Fibroblast of villous mesenchyme (primary cell): Measurements from ENCODE around the gene MVK. TPM values are rescaled to one million over a fixed set of nuclear protein-coding genes. Genes with fewer than 3 reads are reported as not detected.

Experiments
- DNase-seq: peaks from one replicate; pipeline ENCODE4 v3.0.0-alpha.2; 2010; ENCODE audit warnings: low read depth
- H3K4me3 ChIP-seq: 2 replicates; pipeline ENCODE4 v1.5.1; 2011; ENCODE audit warnings: low read depth, mild to moderate bottlenecking, low read length
- total RNA-seq: library from RNA; depleted of rRNA; stranded (reverse); fragments of >200 nt; gene quantifications from 2 replicates; pipeline ENCODE4 v1.2.3, GENCODE V29; 2012
- TF ChIP-seq, protein P1 (sequence below): IDR thresholded peaks from 2 replicates; pipeline ENCODE4 v1.5.1; 2012; ENCODE audit warnings: low read depth, mild to moderate bottlenecking, low read length; ENCODE audit not compliant: insufficient read depth

MVK gene
- total RNA-seq, 1 donor, result 29.8 TPM

DNA sequence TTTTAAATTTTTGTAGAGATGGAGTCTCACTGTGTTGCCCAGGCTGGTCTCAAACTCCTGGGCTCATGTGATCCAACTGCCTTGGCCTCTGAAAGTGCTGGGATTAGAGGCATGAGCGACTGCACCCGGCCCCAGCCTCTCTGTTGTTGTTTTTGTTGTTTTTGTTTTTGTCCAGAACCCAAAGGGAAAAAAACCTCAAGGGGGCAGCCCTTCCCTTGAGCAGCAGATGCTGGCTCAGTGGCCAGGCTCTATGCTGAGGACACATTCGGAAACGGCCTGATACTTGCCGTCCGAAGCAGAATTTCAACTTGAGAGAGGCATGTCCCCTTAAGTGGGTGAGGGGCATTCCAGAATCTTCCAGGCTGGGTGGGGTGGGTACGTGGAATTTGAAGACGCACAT lies 6.7 kb downstream of the MVK start:
- no peak overlapping the region for H3K4me3 ChIP-seq
- DNase-seq, result no peak
- TF ChIP-seq, protein P1, sequence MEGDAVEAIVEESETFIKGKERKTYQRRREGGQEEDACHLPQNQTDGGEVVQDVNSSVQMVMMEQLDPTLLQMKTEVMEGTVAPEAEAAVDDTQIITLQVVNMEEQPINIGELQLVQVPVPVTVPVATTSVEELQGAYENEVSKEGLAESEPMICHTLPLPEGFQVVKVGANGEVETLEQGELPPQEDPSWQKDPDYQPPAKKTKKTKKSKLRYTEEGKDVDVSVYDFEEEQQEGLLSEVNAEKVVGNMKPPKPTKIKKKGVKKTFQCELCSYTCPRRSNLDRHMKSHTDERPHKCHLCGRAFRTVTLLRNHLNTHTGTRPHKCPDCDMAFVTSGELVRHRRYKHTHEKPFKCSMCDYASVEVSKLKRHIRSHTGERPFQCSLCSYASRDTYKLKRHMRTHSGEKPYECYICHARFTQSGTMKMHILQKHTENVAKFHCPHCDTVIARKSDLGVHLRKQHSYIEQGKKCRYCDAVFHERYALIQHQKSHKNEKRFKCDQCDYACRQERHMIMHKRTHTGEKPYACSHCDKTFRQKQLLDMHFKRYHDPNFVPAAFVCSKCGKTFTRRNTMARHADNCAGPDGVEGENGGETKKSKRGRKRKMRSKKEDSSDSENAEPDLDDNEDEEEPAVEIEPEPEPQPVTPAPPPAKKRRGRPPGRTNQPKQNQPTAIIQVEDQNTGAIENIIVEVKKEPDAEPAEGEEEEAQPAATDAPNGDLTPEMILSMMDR, result no peak

DNA sequence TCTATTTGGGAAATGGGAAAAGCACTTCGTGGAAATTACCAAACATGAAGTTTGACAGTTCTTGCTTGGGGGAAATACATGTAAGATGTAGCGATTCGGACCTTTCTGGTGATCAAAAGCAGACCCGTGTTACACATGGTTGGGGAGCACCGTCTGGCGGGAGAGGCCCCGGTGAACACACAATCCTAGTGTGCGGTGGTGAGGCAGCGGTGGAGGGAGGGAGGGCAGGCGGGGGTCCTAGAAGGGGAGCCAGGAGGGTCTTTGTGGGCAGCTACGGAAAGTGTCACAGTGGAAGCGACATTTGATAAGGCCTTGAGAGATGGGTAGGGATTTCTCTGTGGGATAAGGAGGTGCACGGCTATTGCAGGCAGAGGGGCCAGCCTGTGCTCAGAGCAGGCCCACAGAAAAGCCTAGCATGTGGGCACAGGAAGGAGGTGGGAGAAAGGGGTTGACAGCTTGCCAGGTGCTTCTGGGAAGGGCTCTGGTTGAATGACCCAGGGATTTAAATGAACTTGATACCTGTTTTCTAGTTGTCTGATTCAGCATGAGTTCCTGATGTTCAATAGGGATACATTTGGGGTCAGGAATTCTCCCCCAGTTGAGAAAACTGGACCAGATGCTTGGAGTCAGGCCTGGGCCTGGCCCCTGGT lies 7.2 kb downstream of the MVK start:
- no peak for DNase-seq
- no peak overlapping the region for H3K4me3 ChIP-seq
- TF ChIP-seq, protein P1, result no peak

DNA sequence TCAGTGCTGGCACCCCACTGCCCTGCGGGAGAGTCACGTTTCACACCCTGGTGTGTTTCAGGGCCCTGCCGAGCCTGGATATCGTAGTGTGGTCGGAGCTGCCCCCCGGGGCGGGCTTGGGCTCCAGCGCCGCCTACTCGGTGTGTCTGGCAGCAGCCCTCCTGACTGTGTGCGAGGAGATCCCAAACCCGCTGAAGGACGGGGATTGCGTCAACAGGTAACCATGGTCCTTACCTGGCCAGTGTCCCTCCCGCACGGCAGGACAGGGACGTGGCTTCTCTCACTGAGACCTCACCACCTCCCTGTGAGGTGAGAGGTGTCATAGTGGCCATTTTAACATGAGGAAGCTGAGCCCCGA lies 7.7 kb downstream of the MVK start:
- no peak for DNase-seq
- no peak overlapping the region for H3K4me3 ChIP-seq
- TF ChIP-seq, protein P1, result no peak

DNA sequence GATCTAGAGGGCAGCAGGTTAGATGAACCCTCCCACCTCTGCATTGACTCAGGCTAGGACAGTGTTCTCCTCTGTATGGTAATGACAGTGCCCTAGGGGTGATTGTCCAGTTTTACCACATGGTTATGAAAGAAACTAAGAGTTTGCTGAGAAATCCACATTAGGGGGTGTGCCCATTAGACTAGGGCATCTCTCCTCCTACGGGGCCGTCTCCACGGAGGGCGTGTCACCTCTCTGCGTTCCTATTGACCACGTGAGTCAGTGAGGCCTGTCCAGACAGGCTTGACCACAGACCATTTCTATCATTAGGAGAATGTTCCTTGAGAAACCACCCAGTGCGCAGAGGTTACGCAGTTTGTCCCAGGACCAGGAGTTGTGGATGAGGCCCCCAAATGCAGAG lies 8.3 kb downstream of the MVK start:
- TF ChIP-seq, protein P1, result no peak
- DNase-seq, result peak; percentile 51
- no peak overlapping the region for H3K4me3 ChIP-seq

DNA sequence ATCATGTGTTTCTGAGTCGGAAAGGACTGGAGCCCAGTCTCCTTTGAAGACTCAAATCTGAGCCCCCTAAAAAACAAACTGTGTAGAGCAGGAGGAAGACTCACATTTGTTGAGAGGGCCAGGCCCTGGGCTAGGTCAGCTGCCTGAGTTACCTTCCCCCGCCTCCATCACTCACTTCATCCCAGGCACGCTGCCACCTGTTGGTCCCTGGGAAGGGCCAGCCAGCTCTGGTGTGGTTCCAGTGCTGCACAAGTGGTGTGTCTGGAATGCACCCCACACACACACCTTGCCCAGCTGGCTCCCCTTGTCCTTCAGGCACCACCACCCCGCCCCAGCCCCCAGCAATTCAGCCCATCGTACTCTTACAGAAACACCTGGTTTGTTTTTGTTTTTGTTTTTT lies 9.0 kb downstream of the MVK start:
- no peak overlapping the region for H3K4me3 ChIP-seq
- DNase-seq, result no peak
- TF ChIP-seq, protein P1, result no peak

DNA sequence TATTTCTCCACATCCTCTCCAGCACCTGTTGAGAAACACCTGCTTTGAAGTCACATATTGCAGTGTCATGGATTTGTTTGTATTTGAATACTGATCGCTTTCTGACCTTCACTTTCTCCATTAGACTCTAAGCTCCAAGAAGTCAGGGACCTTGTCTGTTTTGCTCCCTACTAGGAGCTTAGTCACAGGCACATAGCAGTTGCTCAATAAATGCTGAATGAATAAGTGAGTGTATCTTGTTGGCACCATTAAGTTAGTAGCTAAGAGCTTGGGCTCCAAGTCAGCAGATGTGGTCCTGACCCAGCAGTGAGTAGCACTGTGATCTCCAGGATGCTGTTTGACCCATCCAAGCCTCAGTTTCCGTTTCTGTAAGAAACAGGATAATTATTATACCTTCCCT lies 10.1 kb downstream of the MVK start:
- no peak for DNase-seq
- no peak overlapping the region for H3K4me3 ChIP-seq
- TF ChIP-seq, protein P1, result no peak
